H9 (cell line): ENCODE results near the gene LASP1NB.

Source experiments
- DNase-seq: peaks from one replicate; pipeline ENCODE4 v3.0.0-alpha.2; 2017
- H2AFZ ChIP-seq: one replicate; pipeline ENCODE4 v1.6.1; 2013; ENCODE audit warnings: mild to moderate bottlenecking, low read length, control low read depth, moderate library complexity
- H2AK5ac ChIP-seq: 2 replicates; pipeline ENCODE4 v1.6.1; 2013; ENCODE audit warnings: low read length, control low read depth, mixed read lengths; ENCODE audit not compliant: insufficient read length
- H2BK120ac ChIP-seq: one replicate; pipeline ENCODE4 v1.6.1; 2013; ENCODE audit warnings: low read depth, mild to moderate bottlenecking, low read length, control low read depth, inconsistent platforms; ENCODE audit not compliant: poor library complexity, severe bottlenecking
- H2BK12ac ChIP-seq: 2 replicates; pipeline ENCODE4 v1.6.1; 2013; ENCODE audit warnings: low read length, control low read depth, mixed read lengths, low read depth; ENCODE audit not compliant: insufficient read length
- H2BK15ac ChIP-seq: 2 replicates; pipeline ENCODE4 v1.6.1; 2013; ENCODE audit warnings: low read depth, low read length, control low read depth
- H2BK20ac ChIP-seq: one replicate; pipeline ENCODE4 v1.6.1; 2013; ENCODE audit warnings: low read depth, mild to moderate bottlenecking, low read length, control low read depth, inconsistent platforms; ENCODE audit not compliant: poor library complexity, severe bottlenecking
- H2BK5ac ChIP-seq: 2 replicates; pipeline ENCODE4 v1.6.1; 2013; ENCODE audit warnings: low read length, control low read depth, mixed read lengths; ENCODE audit not compliant: insufficient read length
- H3K14ac ChIP-seq: 2 replicates; pipeline ENCODE4 v1.6.1; 2013; ENCODE audit warnings: low read length, control low read depth; ENCODE audit not compliant: insufficient read depth
- H3K18ac ChIP-seq: 2 replicates; pipeline ENCODE4 v1.6.1; 2013; ENCODE audit warnings: low read depth, mild to moderate bottlenecking, mixed read lengths, low read length, control low read depth; ENCODE audit not compliant: insufficient read length
- H3K23ac ChIP-seq: 2 replicates; pipeline ENCODE4 v1.6.1; 2013; ENCODE audit warnings: low read length, control low read depth, mixed read lengths, low read depth; ENCODE audit not compliant: insufficient read length
- H3K23me2 ChIP-seq: 2 replicates; pipeline ENCODE4 v1.6.1; 2013; ENCODE audit warnings: low read depth, mild to moderate bottlenecking, mixed read lengths, low read length, control low read depth; ENCODE audit not compliant: insufficient read length, poor library complexity, severe bottlenecking
- H3K27ac ChIP-seq: 2 replicates; pipeline ENCODE4 v1.5.1; 2013; ENCODE audit warnings: low read length, control low read depth, mixed read lengths, low read depth; ENCODE audit not compliant: insufficient read length
- H3K27me3 ChIP-seq: 2 replicates; pipeline ENCODE4 v1.6.1; 2013; ENCODE audit warnings: low read length, control low read depth, inconsistent platforms; ENCODE audit not compliant: insufficient read depth
- H3K4ac ChIP-seq: 2 replicates; pipeline ENCODE4 v1.6.1; 2013; ENCODE audit warnings: low read depth, mild to moderate bottlenecking, control low read depth, inconsistent platforms, low read length, moderate library complexity
- H3K4me1 ChIP-seq: 2 replicates; pipeline ENCODE4 v1.6.1; 2013; ENCODE audit warnings: low read length, control low read depth, inconsistent platforms; ENCODE audit not compliant: insufficient read depth
- H3K4me2 ChIP-seq: 2 replicates; pipeline ENCODE4 v1.6.1; 2013; ENCODE audit warnings: low read length, control low read depth, mixed read lengths; ENCODE audit not compliant: insufficient read length, insufficient read depth
- H3K56ac ChIP-seq: 2 replicates; pipeline ENCODE4 v1.6.1; 2013; ENCODE audit warnings: low read depth, mild to moderate bottlenecking, mixed read lengths, low read length, control low read depth; ENCODE audit not compliant: insufficient read length
- H3K79me1 ChIP-seq: 2 replicates; pipeline ENCODE4 v1.6.1; 2013; ENCODE audit warnings: low read depth, mild to moderate bottlenecking, moderate library complexity, low read length, control low read depth, inconsistent platforms; ENCODE audit not compliant: insufficient read depth, poor library complexity, severe bottlenecking
- H3K79me2 ChIP-seq: 2 replicates; pipeline ENCODE4 v1.6.1; 2013; ENCODE audit warnings: low read length, control low read depth, inconsistent platforms; ENCODE audit not compliant: insufficient read depth
- H3K9ac ChIP-seq: 2 replicates; pipeline ENCODE4 v1.6.1; 2013; ENCODE audit warnings: low read length, control low read depth, mixed read lengths; ENCODE audit not compliant: insufficient read length; ENCODE audit errors: extremely low read depth
- H3K9me3 ChIP-seq: one replicate; pipeline ENCODE4 v1.6.1; 2013; ENCODE audit warnings: low read depth, low read length, inconsistent platforms; ENCODE audit not compliant: control insufficient read depth
- H3T11ph ChIP-seq: one replicate; pipeline ENCODE4 v1.6.1; 2013; ENCODE audit warnings: mild to moderate bottlenecking, low read length, control low read depth, inconsistent platforms
- H4K20me1 ChIP-seq: one replicate; pipeline ENCODE4 v1.6.1; 2013; ENCODE audit not compliant: control insufficient read depth, insufficient read length, insufficient read depth
- H4K5ac ChIP-seq: 2 replicates; pipeline ENCODE4 v1.6.1; 2013; ENCODE audit warnings: low read depth, mild to moderate bottlenecking, mixed read lengths, low read length, control low read depth; ENCODE audit not compliant: insufficient read length
- H4K8ac ChIP-seq: replicated peaks from 2 replicates; pipeline ENCODE4 v1.6.1; 2013; ENCODE audit warnings: low read length, control low read depth, mixed read lengths, low read depth; ENCODE audit not compliant: insufficient read length
- H4K91ac ChIP-seq: 2 replicates; pipeline ENCODE4 v1.6.1; 2013; ENCODE audit warnings: low read depth, mild to moderate bottlenecking, moderate library complexity, mixed read lengths, low read length, control low read depth; ENCODE audit not compliant: insufficient read length
- H3K27ac Mint-ChIP-seq, 3 experiments: 2 replicates in 2 of 3; 3 replicates in 1 of 3; pipeline ENCODE4 v1.8.0; 2020 to 2021; ENCODE audit warnings: mixed read lengths in 3 of 3, mild to moderate bottlenecking in 1 of 3, moderate library complexity in 1 of 3
- H3K27me3 Mint-ChIP-seq: 2 replicates; pipeline ENCODE4 v1.8.0; 2021; ENCODE audit warnings: low read depth, mild to moderate bottlenecking, moderate library complexity, mixed read lengths
- H3K36me3 Mint-ChIP-seq, 3 experiments: 2 replicates in 2 of 3; 3 replicates in 1 of 3; pipeline ENCODE4 v1.8.0; 2020 to 2021; ENCODE audit warnings: low read depth in 3 of 3, mixed read lengths in 3 of 3; ENCODE audit not compliant: insufficient read depth in 1 of 3
- H3K4me1 Mint-ChIP-seq, 2 experiments: 2 replicates each; pipeline ENCODE4 v1.8.0; 2020; ENCODE audit warnings: mixed read lengths in 2 of 2
- H3K4me3 Mint-ChIP-seq, 2 experiments: 2 replicates in 1 of 2; 3 replicates in 1 of 2; pipeline ENCODE4 v1.8.0; 2020 to 2021; ENCODE audit warnings: mild to moderate bottlenecking in 2 of 2, mixed read lengths in 2 of 2, moderate library complexity in 1 of 2
- H3K9me3 Mint-ChIP-seq, 2 experiments: 2 replicates in 1 of 2; 3 replicates in 1 of 2; pipeline ENCODE4 v1.8.0; 2020; ENCODE audit warnings: mild to moderate bottlenecking in 2 of 2, mixed read lengths in 2 of 2, moderate library complexity in 1 of 2
- WGBS: extraction: QIAGEN DNeasy Blood & Tissue Kit; methylation state at CpG from one replicate; pipeline ENCODE4 v1.1.7; 2013; ENCODE audit warnings: missing lambda C conversion rate, low lambda C conversion rate, mixed read lengths; ENCODE audit not compliant: insufficient read length; ENCODE audit errors: extremely low coverage; 5-methylcytosine and 5-hydroxymethylcytosine counted together
- TF ChIP-seq, protein P1 (sequence below): fragments of 200-600 bp; sonication (generic); conservative IDR thresholded peaks from 3 replicates; pipeline ENCODE4 v1.8.0; 2021; ENCODE audit warnings: antibody characterized with exemption, mild to moderate bottlenecking

The LASP1NB gene

DNA sequence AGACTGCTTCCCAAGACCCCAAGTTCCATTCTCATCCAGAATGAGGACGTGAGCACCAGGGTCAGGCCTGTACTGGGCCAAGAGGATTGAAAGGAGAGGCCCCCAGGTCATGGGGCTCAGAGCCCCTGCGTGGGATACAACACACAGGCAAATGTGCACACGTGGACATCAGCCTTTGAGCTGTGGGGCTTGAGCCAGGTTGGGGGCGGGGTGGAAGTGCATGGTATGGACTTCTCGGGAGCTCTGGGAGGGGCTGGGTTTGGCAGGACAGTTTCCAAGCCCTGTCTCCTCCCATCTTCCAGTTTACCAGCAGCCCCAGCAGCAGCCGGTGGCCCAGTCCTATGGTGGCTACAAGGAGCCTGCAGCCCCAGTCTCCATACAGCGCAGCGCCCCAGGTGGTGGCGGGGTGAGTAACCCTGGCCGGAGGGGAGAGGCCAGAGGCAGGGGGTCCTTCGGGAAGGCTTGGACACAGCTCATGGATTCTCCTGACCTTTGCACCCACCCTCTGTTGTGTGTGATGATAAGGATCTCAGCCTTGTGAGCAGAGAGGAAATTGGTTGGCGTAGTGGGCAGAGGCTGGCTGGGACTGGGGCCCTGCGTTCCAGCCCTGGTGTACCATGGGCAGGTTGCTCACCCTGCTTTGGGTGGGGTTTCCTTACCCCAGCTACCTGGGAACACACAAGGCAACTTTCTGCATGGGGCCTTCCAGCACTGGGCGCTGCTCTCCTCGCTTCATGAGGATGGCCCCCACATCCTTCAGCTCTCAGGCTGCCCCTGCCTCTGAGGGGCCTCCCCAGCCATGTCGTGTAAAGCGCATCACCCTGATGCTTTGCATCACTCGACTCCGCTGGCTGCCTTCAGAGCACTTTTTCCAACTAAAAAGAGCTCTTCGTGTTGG is 10.4 kb upstream of the LASP1NB start:
- peaks cover 18 to 52% (median 48%) of the 10 kb centered on the region in 3 experiments for H3K36me3 Mint-ChIP-seq
- H3K27me3 ChIP-seq = no peaks in the 10 kb centered on the region
- no peak overlapping the region for H3K4me2 ChIP-seq
- H4K8ac ChIP-seq = no peak overlapping the region
- H2BK5ac ChIP-seq = no peak overlapping the region
- H3K4ac ChIP-seq = no peak overlapping the region
- H2BK120ac ChIP-seq = no peak overlapping the region
- no peak overlapping the region for H3K4me3 Mint-ChIP-seq
- no peak overlapping the region for H2AK5ac ChIP-seq
- H2BK20ac ChIP-seq = no peak overlapping the region
- H3K23ac ChIP-seq = no peak overlapping the region
- no peaks in the 10 kb centered on the region for H3K79me1 ChIP-seq
- no peaks in the 10 kb centered on the region for H4K20me1 ChIP-seq
- no peaks in the 10 kb centered on the region for H3K23me2 ChIP-seq
- H3K9me3 ChIP-seq = no peaks in the 10 kb centered on the region
- no peaks in the 10 kb centered on the region for H3K9me3 Mint-ChIP-seq
- no peak overlapping the region for H2BK12ac ChIP-seq
- no peak overlapping the region for H4K5ac ChIP-seq
- peak; percentile 74 for DNase-seq
- no peak overlapping the region for H3K27ac ChIP-seq
- no peak overlapping the region for H3K14ac ChIP-seq
- no peaks in the 10 kb centered on the region for H3K79me2 ChIP-seq
- H2BK15ac ChIP-seq = no peak overlapping the region
- no peaks in the 10 kb centered on the region for H3K4me1 Mint-ChIP-seq
- peak overlapping the region in 1 of 3 experiments; percentile 74; a peak in 2 of 7 replicates for H3K27ac Mint-ChIP-seq
- H3K4me1 ChIP-seq = no peaks in the 10 kb centered on the region
- no peak overlapping the region for H3K56ac ChIP-seq
- H3K27me3 Mint-ChIP-seq = no peaks in the 10 kb centered on the region; the same call in 1 of the 2 replicates
- H3T11ph ChIP-seq = no peak overlapping the region
- TF ChIP-seq, protein P1, sequence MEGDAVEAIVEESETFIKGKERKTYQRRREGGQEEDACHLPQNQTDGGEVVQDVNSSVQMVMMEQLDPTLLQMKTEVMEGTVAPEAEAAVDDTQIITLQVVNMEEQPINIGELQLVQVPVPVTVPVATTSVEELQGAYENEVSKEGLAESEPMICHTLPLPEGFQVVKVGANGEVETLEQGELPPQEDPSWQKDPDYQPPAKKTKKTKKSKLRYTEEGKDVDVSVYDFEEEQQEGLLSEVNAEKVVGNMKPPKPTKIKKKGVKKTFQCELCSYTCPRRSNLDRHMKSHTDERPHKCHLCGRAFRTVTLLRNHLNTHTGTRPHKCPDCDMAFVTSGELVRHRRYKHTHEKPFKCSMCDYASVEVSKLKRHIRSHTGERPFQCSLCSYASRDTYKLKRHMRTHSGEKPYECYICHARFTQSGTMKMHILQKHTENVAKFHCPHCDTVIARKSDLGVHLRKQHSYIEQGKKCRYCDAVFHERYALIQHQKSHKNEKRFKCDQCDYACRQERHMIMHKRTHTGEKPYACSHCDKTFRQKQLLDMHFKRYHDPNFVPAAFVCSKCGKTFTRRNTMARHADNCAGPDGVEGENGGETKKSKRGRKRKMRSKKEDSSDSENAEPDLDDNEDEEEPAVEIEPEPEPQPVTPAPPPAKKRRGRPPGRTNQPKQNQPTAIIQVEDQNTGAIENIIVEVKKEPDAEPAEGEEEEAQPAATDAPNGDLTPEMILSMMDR = peak; percentile 50
- no peak overlapping the region for H2AFZ ChIP-seq
- H4K91ac ChIP-seq = no peak overlapping the region
- H3K18ac ChIP-seq = no peak overlapping the region
- H3K9ac ChIP-seq = no peak overlapping the region
- WGBS = no CpG with 5 or more reads among the region's 20 CpGs
